Uterus (tissue), 2 donors: ENCODE data around the gene TRAPPC2L.

Experiments used
- CTCF ChIP-seq, 4 experiments: fragments of 200-600 bp in 2 of 4; fragments of 450-650 bp in 2 of 4; sonication (generic) in 2 of 4; IDR thresholded peaks; one replicate each; pipeline ENCODE4 v1.5.1; 2016 to 2019; ENCODE audit warnings: antibody characterized with exemption in 4 of 4, mild to moderate bottlenecking in 2 of 4, moderate library complexity in 1 of 4
- POLR2A ChIP-seq, 2 donors: fragments of 450-650 bp; IDR thresholded peaks; one replicate each; pipeline ENCODE4 v1.6.1; 2016; ENCODE audit warnings: antibody characterized with exemption in 2 of 2, mild to moderate bottlenecking in 1 of 2, moderate library complexity in 1 of 2

- TF ChIP-seq CTCF (IDR thresholded peaks at IDR 0.05): peak; percentile 31 to 63 (median 52)
- no peak for TF ChIP-seq POLR2A (IDR thresholded peaks at IDR 0.05)
These were observed 40.9 kb upstream of the TRAPPC2L start for GRCh38 chr16:88815901-88816589.
